LNCAP (cell line): ENCODE results near the gene FXYD5.

Experiments used
- CTCF ChIP-seq: fragments of 450-650 bp; IDR thresholded peaks from 2 replicates; pipeline ENCODE4 v1.5.1; 2017; ENCODE audit warnings: mild to moderate bottlenecking

The FXYD5 gene

GRCh38 chr19:35122687-35123551 lies 31.6 kb upstream of the FXYD5 start:
- TF ChIP-seq CTCF, result no peak

- no peak for TF ChIP-seq CTCF
These were observed 31.0 kb upstream of the FXYD5 start for GRCh38 chr19:35123573-35123972.

GRCh38 chr19:35124098-35125060 lies 30.2 kb upstream of the FXYD5 start:
- no peak for TF ChIP-seq CTCF

- no peak for TF ChIP-seq CTCF
These were observed 29.2 kb upstream of the FXYD5 start for GRCh38 chr19:35125270-35125717.

- no peak for TF ChIP-seq CTCF
These were observed 28.5 kb upstream of the FXYD5 start for GRCh38 chr19:35125749-35126623.

GRCh38 chr19:35126624-35126959 lies 27.9 kb upstream of the FXYD5 start:
- no peak for TF ChIP-seq CTCF

- TF ChIP-seq CTCF, result no peak
These were observed 26.7 kb upstream of the FXYD5 start for GRCh38 chr19:35127871-35128270.
